Stimulated activated CD8-positive, alpha-beta memory T cell treated with anti-CD3 and anti-CD28 coated beads, Interleukin-12 subunit alpha, Interleukin-12 subunit beta, amount 100 ng/mL, for 1 hour (primary cell): ENCODE measurements around the gene TUBA3E.
A peak's percentile ranks its signal among the peaks of the same experiment; 100 is the strongest.
"Not testable (repeated sequence)": the region's sequence is repeated elsewhere in the genome, so short reads cannot be mapped to it uniquely, and the experiment has no call there.

Experiments used
- DNase-seq: peaks from one replicate; pipeline ENCODE4 v3.0.0-alpha.2; 2020; ENCODE audit warnings: low read depth

The TUBA3E gene

DNA sequence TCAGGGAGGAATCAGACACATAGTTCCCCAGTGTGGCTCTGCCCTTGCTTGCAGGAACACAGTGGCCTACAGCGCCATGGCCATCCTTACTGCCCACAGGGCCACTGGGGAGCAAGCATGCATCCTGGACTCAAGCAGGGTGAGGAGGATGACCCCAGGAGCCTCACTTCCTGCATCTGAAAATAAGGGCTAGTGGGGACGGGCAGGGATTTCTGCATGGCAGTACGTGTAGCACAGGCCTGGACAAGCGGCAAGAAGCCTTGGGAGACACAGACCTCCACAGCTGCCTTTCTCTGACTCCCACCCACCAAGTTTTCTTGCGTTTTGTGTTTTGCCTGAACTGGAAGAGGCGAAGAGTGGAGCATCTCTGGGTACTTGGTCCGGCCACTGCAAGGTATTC is 35.8 kb downstream of the TUBA3E start:
- not testable (repeated sequence) for DNase-seq

DNA sequence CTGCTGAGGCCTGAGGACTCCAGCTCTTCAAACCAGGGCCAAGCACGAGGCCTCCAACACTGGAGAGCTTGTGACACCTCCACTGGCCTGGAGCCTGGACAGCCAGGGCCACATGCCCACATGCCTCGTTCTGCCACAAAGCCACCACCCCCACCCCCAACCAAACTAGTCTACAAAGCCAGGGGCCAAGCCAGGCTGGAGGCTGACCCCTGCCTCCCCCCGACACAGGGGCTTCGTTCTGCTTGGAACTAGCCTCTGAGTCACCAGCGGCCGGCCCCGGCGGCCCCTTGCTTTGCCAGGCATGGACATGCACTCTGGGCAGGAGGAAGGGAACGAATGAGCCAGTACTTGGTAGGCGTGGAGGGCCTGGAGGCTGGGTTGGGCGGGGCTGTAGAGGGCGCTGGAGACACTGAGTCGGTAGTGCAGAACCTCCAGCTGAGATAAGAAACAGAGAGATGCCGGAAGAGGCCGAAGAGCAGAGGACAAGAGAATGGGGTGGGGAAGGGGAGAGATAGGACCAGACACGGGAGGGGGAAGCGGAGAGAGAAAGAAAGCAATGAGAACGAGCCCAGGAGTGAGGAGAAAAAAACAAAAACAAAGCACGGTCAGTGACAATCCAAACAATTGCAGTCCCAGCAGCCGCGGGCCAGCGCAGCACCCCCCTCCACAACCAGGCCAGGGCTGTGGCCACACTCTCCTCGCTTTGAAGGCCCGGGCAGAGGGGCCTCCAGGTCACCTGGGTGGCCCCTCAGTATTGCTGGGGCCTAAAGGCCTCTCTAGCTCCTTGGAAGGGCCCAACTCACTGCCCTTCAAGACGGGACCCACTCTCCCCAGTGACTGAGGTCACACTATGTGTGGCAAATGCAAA is 37.2 kb downstream of the TUBA3E start:
- not testable (repeated sequence) for DNase-seq

DNA sequence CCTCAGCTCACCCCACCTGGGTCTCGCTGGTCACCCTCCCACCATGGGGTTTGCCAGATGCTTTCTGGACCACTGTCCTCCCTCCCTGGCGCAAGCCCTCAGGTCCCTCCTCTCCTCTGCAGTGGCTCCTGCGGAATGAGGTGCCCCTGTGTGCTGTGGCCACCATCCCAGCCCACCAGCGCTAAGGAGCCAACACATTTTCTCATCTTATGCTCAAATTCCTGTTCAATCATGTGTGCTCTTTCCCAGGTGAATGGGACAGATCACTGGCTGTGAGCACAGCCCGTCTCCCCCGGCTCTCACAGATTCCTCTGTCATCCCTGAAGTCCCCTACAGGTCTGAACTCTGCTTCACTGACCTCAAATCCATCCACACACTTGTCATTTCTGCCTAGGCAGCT is 38.1 kb downstream of the TUBA3E start:
- no peak for DNase-seq

DNA sequence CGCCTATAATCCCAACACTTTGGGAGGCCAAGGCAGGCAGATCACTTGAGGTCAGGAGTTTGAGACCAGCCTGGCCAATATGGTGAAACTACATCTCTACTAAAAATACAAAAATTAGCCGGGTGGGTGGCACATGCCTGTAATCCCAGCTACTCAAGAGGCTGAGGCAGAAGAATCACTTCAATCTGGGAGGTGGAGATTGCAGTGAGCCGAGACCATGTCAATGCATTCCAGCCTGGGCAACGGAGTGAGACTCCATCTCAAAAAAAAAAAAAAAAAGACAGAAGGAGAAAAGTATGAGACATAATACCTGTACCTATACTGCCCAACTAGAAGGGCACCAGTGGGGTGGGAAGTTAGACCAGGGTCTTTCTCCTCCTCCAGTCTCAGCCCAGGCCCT is 38.9 kb downstream of the TUBA3E start:
- not testable (repeated sequence) for DNase-seq

DNA sequence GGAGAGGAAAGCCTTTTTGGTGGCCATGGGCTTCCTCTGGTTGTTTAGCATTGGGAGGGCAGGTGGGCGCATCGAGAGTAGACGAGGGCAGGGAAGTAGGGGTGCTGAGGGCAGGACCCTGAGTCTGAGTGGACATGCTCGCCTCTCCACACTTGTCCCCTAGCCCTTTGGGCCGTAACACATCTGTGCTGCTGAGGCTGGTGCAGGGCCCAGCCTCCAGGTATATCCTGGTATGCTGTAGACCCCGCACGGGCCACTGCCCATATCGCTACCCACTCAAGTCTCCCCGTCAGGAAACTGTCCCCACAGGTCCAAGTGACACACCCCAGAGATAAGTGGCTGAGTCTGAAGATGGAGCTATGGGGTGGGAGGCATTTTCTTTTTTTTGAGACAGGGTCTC is 39.6 kb downstream of the TUBA3E start:
- DNase-seq, result no peak

DNA sequence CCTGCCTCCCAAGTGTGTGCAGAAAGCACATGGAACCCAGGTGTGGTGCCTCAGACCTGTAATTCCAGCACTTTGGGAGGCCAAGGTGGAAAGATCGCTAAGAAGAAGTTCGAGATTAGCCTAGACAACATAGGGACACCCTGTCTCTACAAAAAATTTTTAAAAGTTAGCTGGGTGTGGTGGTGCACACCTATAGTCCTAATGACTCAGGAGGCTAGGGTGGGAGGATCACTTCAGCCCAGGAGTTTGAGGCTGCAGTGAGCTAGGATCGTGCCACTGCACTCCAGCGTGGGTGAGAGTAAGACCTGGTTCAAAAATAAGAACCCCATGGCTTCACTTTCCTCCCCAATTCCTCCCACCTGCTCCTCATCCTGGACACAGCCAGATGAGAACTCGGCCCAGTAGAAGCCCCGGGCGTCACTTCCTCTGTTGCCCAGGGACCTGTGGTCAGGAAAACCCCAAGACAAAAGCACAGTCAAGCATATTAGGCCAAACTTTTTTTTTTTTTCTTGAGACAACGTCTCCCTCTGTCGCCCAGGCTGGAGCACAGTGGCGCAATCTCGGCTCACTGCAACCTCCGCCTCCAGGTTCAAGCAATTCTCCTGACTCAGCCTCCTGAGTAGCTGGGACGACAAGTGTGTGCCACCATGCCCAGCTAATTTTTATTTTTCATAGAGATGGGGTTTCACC is 40.3 kb downstream of the TUBA3E start:
- DNase-seq, result not testable (repeated sequence)

DNA sequence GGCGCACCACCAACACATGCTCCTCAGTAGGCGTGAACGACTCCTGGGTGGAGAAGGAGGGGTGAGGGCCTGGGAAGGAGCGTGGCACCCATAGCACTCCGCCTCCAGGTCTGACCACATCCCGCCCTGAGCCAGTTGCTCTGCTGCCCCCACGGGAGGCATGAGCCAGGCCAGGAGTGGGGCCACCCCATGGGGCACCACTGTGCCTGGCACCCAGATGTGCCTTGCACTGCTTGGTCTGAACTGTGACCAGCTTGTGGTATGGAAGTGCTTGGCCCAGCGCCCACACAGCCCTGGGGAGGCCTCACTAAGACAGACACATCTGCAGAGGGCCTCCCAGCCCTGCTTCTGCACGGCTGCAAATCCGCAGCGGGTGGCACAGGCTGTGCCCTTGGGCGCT is 40.9 kb downstream of the TUBA3E start:
- DNase-seq, result not testable (repeated sequence)

DNA sequence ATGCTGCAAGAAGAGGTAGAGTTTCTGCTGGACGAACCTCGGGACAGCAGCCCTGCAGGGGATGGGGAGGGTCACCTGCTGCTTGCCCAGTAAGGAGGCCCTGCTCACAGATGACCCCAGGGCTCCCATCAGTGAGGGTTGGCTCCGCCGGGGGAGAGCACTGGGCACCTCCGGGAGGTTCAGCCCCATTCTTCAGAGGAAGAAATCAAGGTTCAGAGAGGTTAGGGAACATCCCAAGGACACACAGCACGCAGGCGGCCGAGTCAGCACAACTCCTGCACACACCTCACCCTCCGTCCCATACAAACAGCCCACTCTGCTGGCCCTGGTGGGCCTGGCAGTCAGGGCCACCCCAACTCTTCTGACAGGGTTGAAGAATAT is 41.6 kb downstream of the TUBA3E start:
- DNase-seq, result no peak

DNA sequence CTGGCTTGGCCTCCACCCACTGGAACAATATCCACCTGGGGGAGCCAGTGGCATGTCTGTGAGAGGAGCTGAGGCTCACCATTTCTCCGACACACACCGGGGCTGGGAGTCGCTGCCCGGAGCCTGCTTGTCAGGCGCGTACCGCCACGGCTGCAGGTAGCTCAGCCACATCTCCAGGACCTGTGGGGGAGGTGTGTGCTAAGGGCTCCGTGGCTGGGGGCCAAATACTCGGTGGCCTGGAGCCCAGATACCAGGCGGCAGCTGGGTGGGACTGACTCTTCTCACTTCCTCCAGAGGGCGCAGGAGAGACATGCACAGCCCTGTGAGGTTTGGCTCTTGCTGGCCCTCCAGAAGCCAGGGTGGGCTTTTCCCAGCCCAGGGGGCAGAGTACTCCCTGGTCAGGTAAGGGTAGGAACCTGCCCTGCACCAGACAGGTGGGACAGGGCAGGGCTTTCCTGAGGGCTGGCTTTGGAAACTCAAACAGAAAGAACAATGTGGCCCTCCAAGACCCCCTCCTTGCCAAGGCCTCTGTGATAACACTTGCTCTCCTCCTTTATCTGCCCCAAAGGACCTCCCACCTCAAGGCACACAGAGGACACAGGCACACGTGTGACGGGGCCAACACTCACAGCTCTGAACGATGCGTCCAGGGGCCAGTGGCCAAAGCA is 42.1 kb downstream of the TUBA3E start:
- DNase-seq, result not testable (repeated sequence)

DNA sequence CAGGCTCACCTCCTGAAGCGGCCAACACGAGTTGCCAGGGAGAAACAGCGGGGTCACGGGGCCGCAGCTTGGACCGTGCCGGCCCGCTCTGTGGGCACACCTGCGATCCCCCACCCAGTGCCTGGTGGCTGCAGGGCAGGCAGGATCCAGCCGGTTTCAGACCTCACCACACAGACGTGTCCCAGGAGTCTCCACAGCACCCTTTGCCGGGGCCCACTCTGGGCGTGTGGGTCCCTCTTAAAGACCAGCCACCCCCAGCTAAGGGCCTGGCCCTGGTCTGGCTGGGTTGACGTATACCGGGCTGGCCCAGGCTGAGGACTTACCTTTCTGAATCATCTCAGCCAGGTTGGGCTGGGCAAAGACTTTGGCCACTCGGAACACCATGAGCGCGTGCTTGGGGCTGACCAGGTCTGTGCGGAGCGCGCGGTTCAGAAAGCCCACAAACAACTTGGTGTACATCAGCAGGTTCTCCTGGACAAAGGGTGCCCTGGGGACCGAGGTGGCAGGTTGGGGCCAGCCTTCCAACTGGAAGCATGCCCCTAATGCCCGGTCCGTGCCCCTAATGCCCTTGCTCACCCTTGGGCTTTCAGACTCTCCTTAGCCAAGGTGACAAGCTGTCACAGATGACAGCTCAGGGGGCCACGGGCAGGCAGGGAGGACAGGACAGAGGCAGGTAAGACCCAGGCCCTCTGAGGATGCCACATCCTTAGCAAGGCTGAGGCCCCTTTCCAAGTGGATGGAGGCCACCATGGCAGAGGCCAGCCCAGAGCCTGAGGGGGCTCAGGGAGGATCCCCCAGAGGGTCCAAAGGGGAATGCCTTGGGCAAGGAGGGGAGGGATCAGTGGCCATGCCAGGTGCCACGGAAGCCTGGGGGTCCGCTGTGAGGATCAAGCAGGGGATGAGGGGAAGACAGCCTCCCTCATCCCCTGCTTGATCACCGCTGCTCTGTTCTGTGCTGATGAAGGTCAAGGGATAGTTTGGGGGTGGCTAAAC is 43.2 kb downstream of the TUBA3E start:
- DNase-seq, result no peak

DNA sequence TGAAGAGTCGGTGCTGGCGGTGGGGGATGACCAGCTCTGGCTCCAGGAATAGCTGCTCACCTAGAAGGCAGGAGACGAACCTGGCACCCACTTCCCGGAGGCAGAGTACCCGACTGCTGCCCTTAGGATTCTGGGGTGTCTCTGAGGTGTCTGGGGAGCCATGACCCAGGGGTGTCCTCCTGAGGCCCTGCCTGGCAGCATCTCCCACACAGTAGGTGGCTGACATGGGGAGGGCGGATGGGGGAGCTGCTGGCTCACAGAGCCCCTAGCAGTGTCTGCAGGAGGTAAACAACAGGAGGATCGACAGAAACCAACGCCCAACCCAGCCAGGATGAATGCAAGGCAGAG is 43.8 kb downstream of the TUBA3E start:
- DNase-seq, result not testable (repeated sequence)

DNA sequence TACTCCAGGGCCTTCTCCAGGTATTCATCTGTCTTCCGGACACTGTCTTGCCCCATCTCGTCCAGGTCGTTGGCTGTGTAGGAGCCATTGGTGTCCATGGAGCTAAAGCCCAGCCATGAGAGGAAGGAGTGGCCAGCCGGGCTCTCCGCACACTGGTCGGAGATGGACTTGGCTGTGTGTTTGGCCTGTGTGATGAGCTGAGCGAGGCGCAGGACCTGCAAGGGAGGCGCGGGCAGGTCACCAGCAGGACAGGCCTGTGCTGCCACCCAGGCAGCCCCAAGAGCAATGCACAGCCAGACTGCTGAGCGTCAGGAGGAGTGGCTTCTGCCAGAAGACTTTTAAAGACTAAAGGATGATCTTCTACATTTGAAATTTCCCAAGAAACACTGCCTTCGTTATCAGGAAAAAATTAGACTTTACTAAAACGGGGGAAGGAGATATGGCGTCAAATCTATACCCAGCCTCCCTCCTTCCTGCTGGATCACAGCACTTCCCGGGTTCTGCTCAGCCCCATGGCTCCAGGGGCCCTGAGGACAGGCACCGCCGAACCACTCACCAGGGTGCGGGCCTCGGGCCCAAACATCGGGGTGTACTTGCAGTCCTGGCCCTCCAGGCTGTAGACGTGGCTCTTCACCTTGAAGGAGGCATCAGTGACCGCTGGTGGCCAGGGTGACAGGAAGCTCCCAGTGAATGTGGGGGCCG is 44.4 kb downstream of the TUBA3E start:
- DNase-seq, result not testable (repeated sequence)

DNA sequence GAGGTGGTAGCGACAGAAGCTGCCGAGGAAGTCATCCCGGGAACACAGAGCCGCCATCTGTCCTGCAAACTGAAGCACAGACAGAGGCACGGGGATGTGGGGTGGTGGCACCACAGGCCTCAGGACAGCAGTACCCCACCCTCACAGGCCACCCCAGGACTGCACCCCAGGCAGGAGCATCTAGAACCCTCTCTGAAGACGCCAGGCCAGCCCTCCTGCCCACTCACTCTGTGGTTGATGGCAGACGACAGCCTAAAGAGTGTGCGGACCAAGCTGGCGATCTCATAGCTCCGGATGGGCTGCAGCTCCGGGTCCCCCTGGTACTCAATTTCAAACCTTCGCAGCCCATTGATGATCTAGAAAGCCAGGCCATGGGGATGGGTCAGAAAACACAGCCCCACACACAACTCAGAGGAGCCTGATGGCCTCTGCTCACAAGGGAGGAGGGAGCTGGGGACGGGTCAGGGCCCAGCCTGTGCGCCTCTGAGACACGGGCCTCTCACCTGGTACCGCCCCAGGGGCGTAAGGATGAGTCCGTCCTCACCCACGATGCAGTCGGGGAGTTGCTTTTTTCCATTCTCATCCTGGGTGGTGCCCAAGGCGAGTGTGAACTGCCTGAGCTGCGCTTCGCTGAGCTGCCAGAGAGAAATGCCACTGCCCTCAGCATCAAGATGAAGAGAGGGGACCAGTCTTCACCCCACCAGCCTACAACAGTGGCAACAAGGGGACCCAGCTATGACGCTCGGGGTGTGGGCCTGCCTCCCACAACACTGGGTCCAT is 45.2 kb downstream of the TUBA3E start:
- DNase-seq, result no peak

DNA sequence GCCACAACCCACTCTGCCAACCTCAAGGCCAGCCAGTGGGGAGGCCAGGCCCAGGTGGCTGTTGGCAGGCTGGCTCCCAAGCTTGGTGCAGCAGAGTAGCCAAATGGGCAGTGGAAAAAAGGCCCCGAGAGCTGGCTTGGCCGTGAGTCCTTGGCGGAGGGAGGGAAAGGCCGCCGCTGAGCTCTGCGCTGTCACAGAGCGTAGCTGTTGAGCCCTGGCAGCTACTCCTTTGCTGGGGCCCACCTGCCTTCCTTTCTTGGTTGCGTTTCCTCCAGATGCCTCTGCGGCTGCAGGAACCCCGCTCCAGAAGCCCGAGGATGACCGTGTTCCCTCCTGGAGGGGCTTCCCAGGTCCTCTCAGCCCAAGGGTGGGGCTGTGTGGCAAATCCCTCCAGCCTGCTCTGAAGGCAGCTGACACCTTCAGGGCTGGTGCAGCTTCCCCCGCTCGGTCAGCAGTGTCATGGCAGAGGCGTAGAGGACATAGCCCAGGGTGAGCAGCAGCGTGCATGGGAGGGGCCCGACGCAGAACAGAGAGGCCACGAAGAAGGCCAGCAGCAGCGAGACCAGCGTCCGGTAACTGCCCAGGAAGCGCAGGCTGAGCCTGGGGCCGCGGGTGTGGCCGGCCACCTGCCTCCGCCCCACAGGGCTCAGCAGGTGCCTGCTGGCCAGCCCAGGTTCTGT is 46.0 kb downstream of the TUBA3E start:
- DNase-seq, result not testable (repeated sequence)

DNA sequence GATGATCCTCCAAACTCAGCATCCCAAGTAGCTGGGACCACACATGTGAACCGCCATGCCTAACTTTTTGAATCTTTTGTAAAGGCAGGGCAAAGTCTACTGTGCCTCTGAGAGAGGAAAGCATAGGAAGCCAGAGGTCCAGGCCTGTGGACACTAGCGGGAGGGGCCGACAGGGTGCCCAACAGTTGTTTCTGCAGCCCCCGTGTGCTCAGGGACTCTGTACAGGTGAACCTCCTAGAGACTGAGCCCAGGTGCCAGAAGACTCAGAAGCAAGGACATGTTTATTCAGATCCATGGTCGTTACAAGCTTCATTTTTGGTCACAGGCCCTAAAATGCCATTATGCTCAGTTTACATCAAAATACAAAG is 47.1 kb downstream of the TUBA3E start:
- DNase-seq, result not testable (repeated sequence)

DNA sequence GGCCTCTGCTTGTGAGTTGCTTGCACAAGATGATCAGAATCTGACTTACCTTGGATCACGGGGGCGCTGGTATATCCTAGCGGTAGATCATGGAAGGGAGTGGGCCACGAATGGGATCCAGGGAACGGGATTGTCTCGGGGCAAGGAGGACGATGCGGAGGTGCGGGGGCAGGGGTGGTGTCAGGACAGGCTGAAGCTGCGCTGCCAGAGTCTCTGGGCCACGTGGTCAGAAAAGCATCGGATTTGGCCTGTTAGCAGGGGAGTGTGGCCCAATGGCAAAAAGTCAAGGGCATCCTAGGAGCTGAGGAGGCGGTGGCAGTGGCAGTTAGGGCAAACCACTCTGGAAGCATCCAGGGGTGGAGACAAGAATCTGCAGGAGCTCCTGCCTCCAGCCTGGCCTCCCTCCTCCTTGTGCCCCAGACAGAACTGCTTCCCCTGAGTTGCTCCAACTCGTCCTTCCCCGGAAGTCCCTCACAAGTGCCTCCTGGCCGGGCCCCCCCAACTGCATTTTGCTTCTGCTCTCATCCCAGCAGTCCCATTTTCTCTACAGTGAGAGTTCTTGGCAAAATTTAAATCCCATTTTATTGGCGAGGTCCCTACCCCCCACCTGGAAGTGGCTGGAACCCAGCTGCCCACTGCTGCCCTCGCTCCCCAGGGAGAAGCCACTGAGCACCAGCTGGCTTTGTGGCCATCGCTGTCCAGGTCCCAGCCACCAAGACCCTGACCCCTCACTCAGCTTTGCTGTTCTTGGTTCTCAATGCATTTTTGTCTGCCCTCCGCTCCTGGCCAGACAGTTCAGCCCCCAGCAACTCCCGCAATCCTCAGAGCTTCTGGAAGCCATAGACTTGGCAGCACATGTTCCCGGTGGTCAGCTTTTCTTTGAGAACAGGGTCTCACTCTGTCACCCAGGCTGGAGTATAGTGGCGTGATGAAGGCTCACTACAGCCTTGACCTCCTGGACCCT is 47.8 kb downstream of the TUBA3E start:
- no peak for DNase-seq

DNA sequence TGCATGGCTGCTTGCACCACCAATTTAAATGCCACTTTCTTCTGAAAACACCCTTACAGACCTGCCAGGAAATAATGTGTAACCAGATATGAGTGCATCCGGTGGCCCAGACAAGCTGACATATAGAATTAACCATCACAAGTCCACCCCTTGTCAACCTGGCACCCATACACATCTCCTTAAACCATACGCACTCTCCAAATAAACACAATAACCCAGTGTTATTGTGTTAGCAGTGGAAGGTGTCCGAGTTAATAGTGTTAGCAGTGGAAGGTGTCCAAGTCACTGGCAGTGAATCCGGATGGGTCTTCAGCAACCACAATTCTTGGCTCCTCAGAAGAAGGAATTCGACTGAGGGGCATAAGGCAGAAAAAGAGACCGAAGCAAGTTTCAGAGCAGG is 49.7 kb downstream of the TUBA3E start:
- not testable (repeated sequence) for DNase-seq

DNA sequence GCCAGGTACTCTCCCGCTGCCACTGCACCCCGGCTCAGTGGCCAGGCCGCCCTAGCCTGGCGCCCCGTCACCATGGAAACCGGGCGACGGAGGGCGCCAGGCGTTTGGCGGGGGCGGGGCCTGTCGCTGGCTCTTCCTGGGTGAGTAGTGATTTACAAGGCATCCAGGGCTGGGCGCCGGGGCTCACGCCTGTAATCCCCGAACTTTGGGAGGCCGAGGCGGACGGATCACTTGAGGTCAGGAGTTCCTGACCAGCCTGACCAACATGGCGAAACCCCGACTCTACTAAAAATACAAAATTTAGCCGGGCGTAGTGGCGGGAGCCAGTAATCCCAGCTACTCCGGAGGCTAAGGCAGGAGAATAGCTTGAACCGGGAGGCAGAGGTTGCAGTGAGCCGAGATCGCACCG is 53.2 kb downstream of the TUBA3E start, which contains the start of gene CCDC74B:
CCDC74B (minus strand) TSS at position 107 of the 409 bp plus-strand sequence. CDS start 116 bp downstream, outside the sequence.
- DNase-seq, result peak; percentile 15
